Measurements from ENCODE around the gene NOL6. TPM values are rescaled to one million over a fixed set of nuclear protein-coding genes. Genes with fewer than 3 reads are reported as not detected.

The NOL6 gene
- polyA plus RNA-seq, 1 donor from 2014 or later: 15.5 TPM

- Histone ChIP-seq H3K4me2 (ENCODE audit: low read length) (no peak overlapping the region), H3K9me2 (ENCODE audit: insufficient read depth, low read length) (no peaks in the 10 kb centered on the region), H2AFZ (ENCODE audit: low read depth, low read length) (peak overlapping the region; percentile 45), H3K9me3 (ENCODE audit: low read length) (no peaks in the 10 kb centered on the region), H3K27me3 (ENCODE audit: insufficient read depth, low read depth, low read length) (no peaks in the 10 kb centered on the region), H3K4me3 (ENCODE audit: low read length) (peak overlapping the region; percentile 68), H3K27ac (ENCODE audit: low read length) (peak overlapping the region; percentile 59), H3K36me3 (ENCODE audit: insufficient read depth, low read length) (no peaks in the 10 kb centered on the region), H4K20me1 (ENCODE audit: insufficient read depth) (no peaks in the 10 kb centered on the region), H3K9ac (ENCODE audit: low read length) (peak overlapping the region; percentile 70), H3K79me2 (replicated peaks; ENCODE audit: insufficient read depth, low read length) (no peaks in the 10 kb centered on the region), H3F3A (ENCODE audit: insufficient read depth, low read length, poor library complexity, severe bottlenecking) (no peaks in the 10 kb centered on the region)
- no peak for TF ChIP-seq SMC3 (conservative IDR thresholded peaks at IDR 0.05; ENCODE audit: poor library complexity)
- TF ChIP-seq MXI1 (conservative IDR thresholded peaks at IDR 0.05; ENCODE audit: poor library complexity, severe bottlenecking): no peak
- TF ChIP-seq POLR2AphosphoS5 (IDR thresholded peaks at IDR 0.05): peak; percentile 7
- no peak for TF ChIP-seq EP300 (conservative IDR thresholded peaks at IDR 0.05; ENCODE audit: poor library complexity, severe bottlenecking)
Measured at GRCh38 chr9:33510262-33511183, 36.8 kb upstream of the NOL6 start.

DNA sequence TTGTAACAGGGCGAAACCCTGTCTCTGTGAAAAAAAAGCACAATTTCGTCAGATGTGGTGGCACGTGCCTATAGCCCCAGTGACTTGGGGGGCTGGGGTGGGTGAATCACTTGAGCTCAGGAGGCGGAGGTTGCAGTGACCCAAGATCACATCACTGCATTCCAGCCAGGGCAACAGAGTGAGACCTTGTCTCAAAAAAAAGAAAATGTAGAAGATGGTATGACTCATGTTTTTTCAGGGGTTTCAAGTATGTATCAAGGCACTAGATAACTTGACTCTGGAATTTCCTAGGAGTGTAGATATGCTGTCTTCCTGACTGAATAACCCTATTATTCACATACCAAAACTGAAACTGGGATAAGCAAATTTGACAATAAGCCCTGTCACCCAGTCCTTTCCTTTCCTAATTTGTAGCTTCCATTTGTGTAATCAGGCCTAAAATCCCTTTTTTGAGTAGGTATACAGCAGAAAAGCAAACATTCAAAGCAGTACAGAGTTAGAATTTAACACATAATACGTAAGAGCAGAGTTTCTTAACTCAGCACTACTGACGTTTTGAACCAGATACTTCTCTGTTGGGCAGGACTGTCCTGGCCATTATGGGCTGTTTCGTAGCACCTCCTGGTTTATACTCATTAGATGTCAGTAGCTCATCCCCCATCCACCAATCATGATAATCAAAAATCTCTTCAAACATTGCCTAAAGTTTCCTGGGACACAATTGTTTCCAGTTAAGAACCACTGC is 33.1 kb upstream of the NOL6 start:
- no peaks in the 10 kb centered on the region for H3K27me3 ChIP-seq (ENCODE audit: insufficient read depth, low read depth, low read length)
- no peaks in the 10 kb centered on the region for H3K36me3 ChIP-seq (ENCODE audit: insufficient read depth, low read length)
- H3K9ac ChIP-seq (ENCODE audit: low read length): no peak overlapping the region
- no peak for TF ChIP-seq TAF1 (IDR thresholded peaks at IDR 0.05; ENCODE audit: low read depth)
- TF ChIP-seq REST (IDR thresholded peaks at IDR 0.05; ENCODE audit: borderline replicate concordance): no peak
- no peak for TF ChIP-seq POLR2AphosphoS5 (IDR thresholded peaks at IDR 0.05)
- no peak for TF ChIP-seq RAD21 (conservative IDR thresholded peaks at IDR 0.05)
- no peak for TF ChIP-seq CTCF (IDR thresholded peaks at IDR 0.05; ENCODE audit: poor library complexity, severe bottlenecking)
- no peaks in the 10 kb centered on the region for H3K9me3 ChIP-seq (ENCODE audit: low read length)
- H4K20me1 ChIP-seq (ENCODE audit: insufficient read depth): no peaks in the 10 kb centered on the region
- no peak overlapping the region for H3K4me2 ChIP-seq (ENCODE audit: low read length)
- H3K27ac ChIP-seq (ENCODE audit: low read length): no peak overlapping the region
- no peak overlapping the region for H2AFZ ChIP-seq (ENCODE audit: low read depth, low read length)
- no peaks in the 10 kb centered on the region for H3K9me2 ChIP-seq (ENCODE audit: insufficient read depth, low read length)
- no peaks in the 10 kb centered on the region for H3F3A ChIP-seq (ENCODE audit: insufficient read depth, low read length, poor library complexity, severe bottlenecking)
- no peak overlapping the region for H3K4me3 ChIP-seq (ENCODE audit: low read length)
- no peaks in the 10 kb centered on the region for H3K79me2 ChIP-seq (replicated peaks; ENCODE audit: insufficient read depth, low read length)
